Endothelial cell of umbilical vein (primary cell): ENCODE measurements around the gene NEAT1. TPM values are rescaled to one million over a fixed set of nuclear protein-coding genes. Genes with fewer than 3 reads are reported as not detected.
"Not testable (repeated sequence)": the region's sequence is repeated elsewhere in the genome, so short reads cannot be mapped to it uniquely, and the experiment has no call there.

Experiments
- BruUV-seq: library from RNA; stranded (reverse); fragments of 400-500 nt; replicated peaks from 2 replicates; lab custom pipeline; 2021; lab: Mats Ljungman, UMichigan
- CTCF ChIA-PET: fragments of 300-600, 350-600 bp; sonication (Branson Sonifier 250); formaldehyde crosslinking; loops from one replicate; lab custom pipeline; 2021; ENCODE audit warnings: antibody characterized with exemption, inconsistent platforms; lab: Charles Lee
- POLR2A ChIA-PET: fragments of 300-600, 350-600 bp; sonication (Branson Sonifier 250); formaldehyde crosslinking; loops from one replicate; lab custom pipeline; 2021; ENCODE audit warnings: antibody characterized with exemption, inconsistent platforms; lab: Charles Lee
- DNase-seq: peaks from one replicate; pipeline ENCODE4 v3.0.0-alpha.2; 2011; ENCODE audit warnings: low read depth, low spot score
- FAIRE-seq: peaks from 2 replicates; lab custom pipeline; 2011; peaks lifted over from hg19 to GRCh38; lab: Jason Lieb, UNC
- H2AFZ ChIP-seq: 2 replicates; pipeline ENCODE4 v1.6.0; 2012; ENCODE audit warnings: low read depth, low read length, control low read depth, inconsistent platforms
- H3K27ac ChIP-seq: 2 replicates; pipeline ENCODE4 v1.5.1; 2011; ENCODE audit warnings: low read depth, mild to moderate bottlenecking, control low read depth, low read length, moderate library complexity; ENCODE audit not compliant: insufficient read depth
- H3K27me3 ChIP-seq, 2 experiments: 2 replicates each; pipeline versions ENCODE4 v1.6.0 to v1.6.1; 2011; ENCODE audit warnings: low read length in 2 of 2, mixed read lengths in 1 of 2; ENCODE audit not compliant: control insufficient read depth in 2 of 2, insufficient read depth in 2 of 2
- H3K36me3 ChIP-seq, 2 experiments: 2 replicates in 1 of 2; 3 replicates in 1 of 2; pipeline ENCODE4 v1.5.1; 2011; ENCODE audit warnings: low read length in 2 of 2, mild to moderate bottlenecking in 1 of 2, moderate library complexity in 1 of 2; ENCODE audit not compliant: control insufficient read depth in 2 of 2, insufficient read depth in 2 of 2; ENCODE audit errors: extremely low read depth in 1 of 2
- H3K4me1 ChIP-seq: 3 replicates; pipeline ENCODE4 v1.5.1; 2011; ENCODE audit warnings: mild to moderate bottlenecking, low read length; ENCODE audit not compliant: control insufficient read depth, insufficient read depth; ENCODE audit errors: extremely low read depth
- H3K4me2 ChIP-seq: 2 replicates; pipeline ENCODE4 v1.6.1; 2011; ENCODE audit warnings: low read length, control low read depth, mixed read lengths; ENCODE audit not compliant: insufficient read depth
- H3K4me3 ChIP-seq, 3 experiments: fragments of 200-600 bp in 1 of 3; sonication (generic), shearing (Covaris generic) in 1 of 3; replicated peaks in 1 of 3; 2 replicates each; pipeline ENCODE4 v1.5.1; 2011 to 2016; ENCODE audit warnings: control low read depth in 3 of 3, low read length in 3 of 3, mild to moderate bottlenecking in 2 of 3, inconsistent platforms in 1 of 3, low read depth in 1 of 3, moderate library complexity in 1 of 3; ENCODE audit not compliant: insufficient read depth in 1 of 3
- H3K79me2 ChIP-seq: 2 replicates; pipeline ENCODE4 v1.6.0; 2012; ENCODE audit warnings: low read length, inconsistent platforms; ENCODE audit not compliant: control insufficient read depth, insufficient read depth
- H3K9ac ChIP-seq: replicated peaks from 2 replicates; pipeline ENCODE3; 2011; ENCODE audit warnings: low read length, control low read depth; ENCODE audit not compliant: insufficient read depth; ENCODE audit errors: extremely low read depth
- H3K9me1 ChIP-seq: replicated peaks from 3 replicates; pipeline ENCODE4 v1.6.0; 2011; ENCODE audit warnings: mild to moderate bottlenecking, low read length; ENCODE audit not compliant: control insufficient read depth, insufficient read depth; ENCODE audit errors: extremely low read depth
- H3K9me3 ChIP-seq: replicated peaks from 2 replicates; pipeline ENCODE4 v1.5.1; 2012; ENCODE audit warnings: low read length, inconsistent platforms; ENCODE audit not compliant: control insufficient read depth, insufficient read depth
- H4K20me1 ChIP-seq: replicated peaks from 2 replicates; pipeline ENCODE3; 2011; ENCODE audit warnings: mild to moderate bottlenecking, low read length; ENCODE audit not compliant: control insufficient read depth, insufficient read depth; ENCODE audit errors: extremely low read depth
- CTCF ChIP-seq, 2 donors: IDR thresholded peaks; 1 replicate in 1 of 2; 2 replicates in 1 of 2; pipeline ENCODE4 v1.5.1; 2011; ENCODE audit warnings: low read length in 2 of 2, mild to moderate bottlenecking in 2 of 2, moderate library complexity in 2 of 2, control low read depth in 1 of 2, inconsistent platforms in 1 of 2, low read depth in 1 of 2; ENCODE audit not compliant: insufficient read depth in 1 of 2; ENCODE audit errors: extremely low read depth in 1 of 2
- EZH2 ChIP-seq: IDR thresholded peaks from 2 replicates; pipeline ENCODE4 v1.6.1; 2012; ENCODE audit warnings: borderline replicate concordance, low read depth, mild to moderate bottlenecking, moderate library complexity, low read length, inconsistent platforms; ENCODE audit not compliant: severe bottlenecking
- FOS ChIP-seq: IDR thresholded peaks from 2 replicates; pipeline ENCODE4 v1.6.1; 2011; ENCODE audit warnings: mild to moderate bottlenecking, low read length, moderate library complexity, borderline replicate concordance; ENCODE audit not compliant: insufficient read depth
- GATA2 ChIP-seq: IDR thresholded peaks from 2 replicates; pipeline ENCODE4 v1.7.0; 2011; ENCODE audit warnings: low read depth, mild to moderate bottlenecking, moderate library complexity, mixed read lengths, low read length; ENCODE audit not compliant: insufficient read length, insufficient read depth
- JUN ChIP-seq: IDR thresholded peaks from 2 replicates; pipeline ENCODE4 v1.6.1; 2011; ENCODE audit warnings: borderline replicate concordance, low read depth; ENCODE audit not compliant: insufficient read length, insufficient read depth
- MAX ChIP-seq: IDR thresholded peaks from 2 replicates; pipeline ENCODE4 v1.6.1; 2011; ENCODE audit not compliant: insufficient read depth, insufficient read length
- MYC ChIP-seq: IDR thresholded peaks from one replicate; pipeline ENCODE4 v1.6.1; 2011; ENCODE audit warnings: mild to moderate bottlenecking, low read depth, low read length
- POLR2A ChIP-seq: IDR thresholded peaks from 2 replicates; pipeline ENCODE4 v1.6.1; 2012; ENCODE audit warnings: low read depth, mild to moderate bottlenecking, control low read depth, low read length
- dilution Hi-C: fragments of 300-500 bp; cut with MboI; formaldehyde crosslinking; loops from one replicate; pipeline ENCODE4 v1.15.0; 2019; ENCODE audit warnings: low sequenced_read_pairs; ENCODE audit not compliant: extremely low pct_ligation_motif_present
- intact Hi-C: fragments of 100-400 bp; cut with micrococcal nuclease; formaldehyde crosslinking; loops from one replicate; pipeline ENCODE4 v1.10.0; 2022
- polyA plus RNA-seq, 4 experiments: library from polyadenylated mRNA; depleted of rRNA in 3 of 4; stranded (reverse) in 3 of 4; unstranded in 1 of 4; fragments of >200 nt; gene quantifications; 2 replicates each; pipeline versions ENCODE4 v1.2.1 to v1.2.3, GENCODE V29; 2011 to 2012; ENCODE audit warnings: missing spikeins in 1 of 4
- total RNA-seq: library from RNA; stranded (reverse); gene quantifications from 2 replicates; pipeline ENCODE4 v1.2.3, GENCODE V29; 2021

The NEAT1 gene
- total and polyA plus RNA-seq, 2 donors (not counting 3 experiments of a cell fraction or from before 2014, with no cell fraction given): 34.4 to 957 TPM

- H3K9me1 ChIP-seq: no peaks in the 10 kb centered on the region
- H3K27me3 ChIP-seq: no peaks in the 10 kb centered on the region
- H3K36me3 ChIP-seq: peaks cover 6 to 29% of the 10 kb centered on the region in 2 experiments
- POLR2A ChIA-PET: no interaction called here
- H3K9ac ChIP-seq: no peak overlapping the region
- intact Hi-C loops (loop anchor here (10.0 kb wide), 1 partner anchor 48 kb away; no protein-coding TSS in a partner anchor), dilution Hi-C loops (no loop called here)
- peaks cover 11% of the 10 kb centered on the region for H3K79me2 ChIP-seq
- CTCF ChIA-PET: interaction anchor here (1.3 to 1.6 kb wide), 2 partner anchors 30 to 98 kb away, joined by 3 to 6 read pairs; partner anchors contain the start of gene SLC25A45
- H3K4me1 ChIP-seq: peaks cover 15% of the 10 kb centered on the region
- no peak overlapping the region for H3K4me3 ChIP-seq
- H3K9me3 ChIP-seq: no peaks in the 10 kb centered on the region
- H4K20me1 ChIP-seq: no peaks in the 10 kb centered on the region
- H3K27ac ChIP-seq: no peak overlapping the region
- DNase-seq (no peak), FAIRE-seq (no peak)
- no peak overlapping the region for H3K4me2 ChIP-seq
- TF ChIP-seq EZH2 (no peak), FOS (no peak), POLR2A (no peak), MAX (no peak), GATA2 (no peak), JUN (no peak), MYC (no peak), CTCF (IDR thresholded peaks at IDR 0.05; ENCODE audit: extremely low read depth in 1 of 2, insufficient read depth in 1 of 2, low read depth in 1 of 2, low read length in 2 of 2) (no peak)
- BruUV-seq: no TSS peak
- no peak overlapping the region for H2AFZ ChIP-seq
Observed at GRCh38 chr11:65412271-65413076, 10.1 kb upstream of the NEAT1 start.

GRCh38 chr11:65413077-65413664 lies 9.4 kb upstream of the NEAT1 start:
- peak; percentile 15 for FAIRE-seq
- H3K9me1 ChIP-seq, DNase-seq, dilution Hi-C loops, H3K27ac ChIP-seq, H2AFZ ChIP-seq, H3K9ac ChIP-seq, H3K9me3 ChIP-seq, H3K4me3 ChIP-seq, H3K27me3 ChIP-seq, H3K4me2 ChIP-seq, H4K20me1 ChIP-seq, POLR2A ChIA-PET: not testable (repeated sequence)
- peaks cover 22% of the 10 kb centered on the region for H3K4me1 ChIP-seq
- H3K79me2 ChIP-seq: peaks cover 14% of the 10 kb centered on the region
- intact Hi-C loops: loop anchor here (10.0 kb wide), 1 partner anchor 48 kb away; no protein-coding TSS in a partner anchor
- CTCF ChIA-PET: interaction anchor here (1.6 kb wide), 1 partner anchor 97 kb away, joined by 6 read pairs; no protein-coding TSS in a partner anchor
- TSS peak; percentile 29 for BruUV-seq
- peaks cover 6 to 29% of the 10 kb centered on the region in 2 experiments for H3K36me3 ChIP-seq
